ENCODE data around the gene CUL7.

Gene CUL7

GRCh38 chr6:43053545-43054205 lies at the start of gene CUL7:
TSS of gene CUL7 (minus strand) at chr6:43053851. CDS start at chr6:43052788, 1,063 bp downstream.
- H2AFZ ChIP-seq (ENCODE audit: low read length, unreplicated experiment): peak within 1 kb of the TSS; percentile 64
- no peaks in the 10 kb centered on the region for H3K27me3 ChIP-seq (ENCODE audit: insufficient read depth, low read length)
- peaks cover 10% of the 10 kb centered on the region; the same call in 1 of the 2 replicates for H3K36me3 ChIP-seq (ENCODE audit: insufficient read depth, low read length)
- H3K79me2 ChIP-seq (ENCODE audit: control insufficient read depth, insufficient read depth, low read length, unreplicated experiment): peaks cover 37% of the 10 kb centered on the region
- peak within 1 kb of the TSS; percentile 88 for H3K4me3 ChIP-seq (ENCODE audit: low read depth, low read length)
- H3K27ac ChIP-seq (ENCODE audit: low read depth, low read length): peak within 1 kb of the TSS; percentile 71
- H3K4me1 ChIP-seq (ENCODE audit: control insufficient read depth, insufficient read depth, low read length, unreplicated experiment): peaks cover 32% of the 10 kb centered on the region

DNA sequence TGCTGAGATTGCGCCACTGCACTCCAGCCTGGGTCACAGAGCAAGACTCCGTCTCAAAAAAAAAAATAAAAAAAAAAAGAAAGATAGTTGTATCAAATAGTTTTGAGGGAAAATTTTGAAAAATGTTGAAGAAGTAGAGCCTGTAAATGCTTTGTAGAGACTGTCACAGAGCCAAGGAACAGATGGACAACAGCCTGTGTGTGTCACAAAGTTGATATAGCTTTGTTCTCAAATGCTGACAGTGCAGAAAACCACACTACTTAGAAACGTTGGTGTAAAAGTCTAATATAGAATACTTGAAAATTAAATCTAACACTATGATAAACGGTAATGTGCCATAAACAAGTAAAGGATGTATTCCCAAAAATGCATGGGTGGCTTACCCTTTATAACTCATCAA lies 47.8 kb upstream of the CUL7 start:
- H2AFZ ChIP-seq (ENCODE audit: low read length, unreplicated experiment): no peak overlapping the region
- H3K27me3 ChIP-seq (ENCODE audit: insufficient read depth, low read length): no peaks in the 10 kb centered on the region
- no peak overlapping the region for H3K4me3 ChIP-seq (ENCODE audit: low read depth, low read length)
- peaks cover 16% of the 10 kb centered on the region for H3K4me1 ChIP-seq (ENCODE audit: control insufficient read depth, insufficient read depth, low read length, unreplicated experiment)
- no peak overlapping the region for H3K27ac ChIP-seq (ENCODE audit: low read depth, low read length)
- peaks cover 14% of the 10 kb centered on the region for H3K79me2 ChIP-seq (ENCODE audit: control insufficient read depth, insufficient read depth, low read length, unreplicated experiment)
- no peaks in the 10 kb centered on the region for H3K36me3 ChIP-seq (ENCODE audit: insufficient read depth, low read length)

- Histone ChIP-seq H3K4me1 (ENCODE audit: control insufficient read depth, insufficient read depth, low read length, unreplicated experiment) (peaks cover 29% of the 10 kb centered on the region), H3K36me3 (ENCODE audit: insufficient read depth, low read length) (no peaks in the 10 kb centered on the region), H3K27ac (ENCODE audit: low read depth, low read length) (peak overlapping the region; percentile 54), H3K4me3 (ENCODE audit: low read depth, low read length) (peak overlapping the region; percentile 44; the same call in 1 of the 2 replicates), H3K27me3 (ENCODE audit: insufficient read depth, low read length) (no peaks in the 10 kb centered on the region), H3K79me2 (ENCODE audit: control insufficient read depth, insufficient read depth, low read length, unreplicated experiment) (peaks cover 21% of the 10 kb centered on the region), H2AFZ (ENCODE audit: low read length, unreplicated experiment) (no peak overlapping the region)
Observed at GRCh38 chr6:43097502-43097901, 43.9 kb upstream of the CUL7 start.

DNA sequence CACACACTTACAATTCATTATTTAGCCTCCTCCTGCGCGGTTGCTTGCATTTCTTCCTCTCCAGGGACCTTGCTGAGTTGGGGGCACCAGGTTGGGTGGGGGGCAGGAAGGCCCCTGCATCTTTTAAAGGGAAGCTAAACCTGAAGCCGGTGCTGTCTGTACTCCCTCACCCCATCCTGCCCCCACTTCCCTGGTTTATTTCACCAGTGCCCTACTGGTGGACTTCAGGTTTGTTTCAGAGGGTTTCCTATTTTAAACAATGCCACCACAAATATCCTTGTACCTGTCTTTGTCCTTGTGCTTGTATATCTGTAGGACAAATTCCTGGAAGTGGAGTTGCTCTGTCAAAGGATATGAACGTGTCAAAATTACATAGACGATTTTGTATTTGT lies 43.4 kb upstream of the CUL7 start:
- Histone ChIP-seq H3K79me2 (ENCODE audit: control insufficient read depth, insufficient read depth, low read length, unreplicated experiment) (peaks cover 25% of the 10 kb centered on the region), H3K27me3 (ENCODE audit: insufficient read depth, low read length) (no peaks in the 10 kb centered on the region), H2AFZ (ENCODE audit: low read length, unreplicated experiment) (no peak overlapping the region), H3K27ac (ENCODE audit: low read depth, low read length) (peak overlapping the region; percentile 54), H3K4me1 (ENCODE audit: control insufficient read depth, insufficient read depth, low read length, unreplicated experiment) (peaks cover 29% of the 10 kb centered on the region), H3K36me3 (ENCODE audit: insufficient read depth, low read length) (no peaks in the 10 kb centered on the region), H3K4me3 (ENCODE audit: low read depth, low read length) (peak overlapping the region; percentile 44)

DNA sequence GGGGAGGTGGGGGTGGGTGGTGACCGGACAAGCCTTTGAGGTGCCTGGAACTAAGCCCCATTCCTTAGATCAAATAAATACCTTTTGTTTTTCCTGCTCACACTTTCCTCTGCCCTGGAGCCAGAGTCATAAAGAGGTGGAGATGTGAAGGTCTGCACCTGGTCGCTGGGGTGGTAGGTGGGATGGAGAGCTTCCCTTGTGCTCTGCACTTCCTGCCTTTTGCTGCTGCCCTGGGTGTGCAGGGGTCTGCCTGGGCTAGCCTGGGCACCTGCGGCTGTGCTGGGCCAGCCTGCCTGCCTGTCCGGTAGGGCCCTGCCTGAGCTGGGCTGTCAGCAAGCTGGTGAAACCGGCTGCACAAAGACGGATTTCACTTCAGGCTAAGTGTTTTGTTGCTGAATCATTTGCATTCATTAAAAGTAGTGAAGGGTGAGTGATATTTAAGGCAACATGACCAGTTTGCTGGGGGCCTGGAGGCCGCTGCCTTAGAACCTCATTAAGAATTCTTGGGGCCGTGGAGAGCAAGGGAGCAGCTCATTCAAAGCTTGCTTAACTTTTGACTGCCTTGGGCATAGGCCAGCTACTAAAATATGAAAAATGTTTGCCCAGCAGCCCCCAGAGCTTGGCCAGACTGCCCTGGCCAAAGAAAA lies 42.9 kb upstream of the CUL7 start:
- Histone ChIP-seq H3K36me3 (ENCODE audit: insufficient read depth, low read length) (no peaks in the 10 kb centered on the region), H3K4me3 (ENCODE audit: low read depth, low read length) (peak overlapping the region; percentile 44), H3K27me3 (ENCODE audit: insufficient read depth, low read length) (no peaks in the 10 kb centered on the region), H3K79me2 (ENCODE audit: control insufficient read depth, insufficient read depth, low read length, unreplicated experiment) (peaks cover 27% of the 10 kb centered on the region), H3K4me1 (ENCODE audit: control insufficient read depth, insufficient read depth, low read length, unreplicated experiment) (peaks cover 29% of the 10 kb centered on the region), H3K27ac (ENCODE audit: low read depth, low read length) (peak overlapping the region; percentile 54), H2AFZ (ENCODE audit: low read length, unreplicated experiment) (no peak overlapping the region)

DNA sequence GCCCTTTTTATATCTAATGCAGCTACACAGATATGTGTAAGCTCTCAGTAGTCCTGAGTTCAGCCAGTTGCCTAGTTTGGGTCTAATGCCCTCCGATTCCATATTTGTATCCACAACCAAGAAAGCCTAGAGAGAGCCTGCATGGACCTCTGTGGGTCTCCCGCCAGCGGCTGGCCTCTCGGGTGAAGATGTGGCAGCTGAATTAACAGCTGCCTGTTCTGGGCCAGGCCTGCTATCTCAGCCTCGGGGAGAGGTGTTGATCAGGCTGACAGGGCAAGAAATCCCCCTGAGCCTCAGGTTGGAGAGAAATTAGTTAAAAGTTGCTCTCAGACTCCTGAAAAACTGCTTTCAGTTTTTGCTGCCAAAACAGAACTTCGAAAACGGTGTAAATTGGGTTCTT lies 42.3 kb upstream of the CUL7 start:
- Histone ChIP-seq H3K79me2 (ENCODE audit: control insufficient read depth, insufficient read depth, low read length, unreplicated experiment) (peaks cover 28% of the 10 kb centered on the region), H3K27ac (ENCODE audit: low read depth, low read length) (peak overlapping the region; percentile 54; the same call in 1 of the 2 replicates), H3K36me3 (ENCODE audit: insufficient read depth, low read length) (no peaks in the 10 kb centered on the region), H3K4me3 (ENCODE audit: low read depth, low read length) (no peak overlapping the region), H3K4me1 (ENCODE audit: control insufficient read depth, insufficient read depth, low read length, unreplicated experiment) (peaks cover 29% of the 10 kb centered on the region), H3K27me3 (ENCODE audit: insufficient read depth, low read length) (no peaks in the 10 kb centered on the region), H2AFZ (ENCODE audit: low read length, unreplicated experiment) (no peak overlapping the region)

DNA sequence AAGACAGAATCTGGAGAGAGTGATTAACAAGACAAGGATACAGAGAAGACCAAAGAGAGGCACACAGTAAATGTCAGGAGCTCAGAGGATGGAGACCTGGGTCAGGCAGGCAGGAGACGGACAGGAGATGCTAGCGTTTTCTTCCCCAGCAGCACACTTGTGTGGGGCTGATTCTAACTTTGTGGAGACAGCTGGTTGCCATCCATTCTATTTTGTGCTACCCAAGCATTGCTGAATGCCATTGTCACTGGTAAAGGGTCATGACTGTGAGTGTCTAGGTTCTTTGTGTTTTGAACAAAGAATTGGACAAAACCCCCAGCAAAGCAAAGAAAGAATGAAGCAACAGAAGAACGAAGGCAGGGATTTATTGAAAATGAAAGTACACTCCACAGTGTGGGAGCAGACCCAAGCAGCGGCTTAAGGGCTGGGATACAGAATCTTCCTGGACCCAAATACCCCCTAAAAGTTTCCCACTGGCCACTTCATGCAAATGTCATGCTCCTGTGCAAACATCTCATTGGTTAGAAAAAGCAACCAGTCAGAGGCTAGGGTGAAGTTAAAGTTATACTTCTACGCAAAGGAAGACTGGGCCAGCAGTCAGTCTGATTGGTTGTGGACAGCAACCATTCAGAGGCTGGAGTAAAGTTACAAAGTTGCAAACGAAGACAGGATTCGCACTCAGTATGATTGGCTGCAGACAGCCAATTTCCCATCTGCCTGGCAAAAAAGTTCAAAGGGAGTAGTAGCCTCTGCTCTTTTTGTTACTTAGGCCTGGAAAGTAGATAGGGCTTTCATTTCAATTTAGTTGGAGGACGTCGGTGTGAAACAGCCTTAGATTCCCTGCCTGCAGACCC lies 40.0 kb upstream of the CUL7 start:
- Histone ChIP-seq H3K4me3 (ENCODE audit: low read depth, low read length) (peak overlapping the region; percentile 80), H3K4me1 (ENCODE audit: control insufficient read depth, insufficient read depth, low read length, unreplicated experiment) (peaks cover 33% of the 10 kb centered on the region), H2AFZ (ENCODE audit: low read length, unreplicated experiment) (peak overlapping the region; percentile 51), H3K79me2 (ENCODE audit: control insufficient read depth, insufficient read depth, low read length, unreplicated experiment) (peaks cover 28% of the 10 kb centered on the region), H3K27me3 (ENCODE audit: insufficient read depth, low read length) (no peaks in the 10 kb centered on the region), H3K27ac (ENCODE audit: low read depth, low read length) (peak overlapping the region; percentile 49), H3K36me3 (ENCODE audit: insufficient read depth, low read length) (no peaks in the 10 kb centered on the region)

DNA sequence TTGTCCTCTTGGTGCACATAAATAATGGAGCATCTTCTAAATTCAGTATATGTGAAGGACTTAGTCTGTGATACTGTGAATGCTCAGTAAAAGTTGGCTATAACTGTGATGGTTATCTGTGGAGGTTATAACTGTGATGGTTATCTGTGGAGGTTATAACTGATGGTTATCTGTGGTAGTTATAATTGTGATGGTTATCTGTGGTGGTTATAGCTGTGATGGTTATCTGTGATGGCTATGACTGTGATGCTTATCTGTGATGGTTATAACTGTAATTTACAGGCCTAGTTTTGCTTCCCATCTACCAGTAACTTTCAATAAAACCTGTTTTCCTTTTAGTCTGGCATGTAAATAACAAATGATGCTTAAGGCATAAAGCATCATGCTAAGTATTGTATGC lies 39.0 kb upstream of the CUL7 start:
- H3K4me1 ChIP-seq (ENCODE audit: control insufficient read depth, insufficient read depth, low read length, unreplicated experiment): peaks cover 28% of the 10 kb centered on the region

GRCh38 chr6:43091436-43091991 lies 37.9 kb upstream of the CUL7 start:
- no peak overlapping the region for H3K4me3 ChIP-seq (ENCODE audit: low read depth, low read length)
- peaks cover 17% of the 10 kb centered on the region for H3K4me1 ChIP-seq (ENCODE audit: control insufficient read depth, insufficient read depth, low read length, unreplicated experiment)

More for the DNA sequence above, 39.0 kb upstream of the CUL7 start:
- H3K4me3 ChIP-seq (ENCODE audit: low read depth, low read length): no peak overlapping the region
- H3K27ac ChIP-seq (ENCODE audit: low read depth, low read length): no peak overlapping the region
- peaks cover 24% of the 10 kb centered on the region for H3K79me2 ChIP-seq (ENCODE audit: control insufficient read depth, insufficient read depth, low read length, unreplicated experiment)
- H3K36me3 ChIP-seq (ENCODE audit: insufficient read depth, low read length): no peaks in the 10 kb centered on the region
- H3K27me3 ChIP-seq (ENCODE audit: insufficient read depth, low read length): no peaks in the 10 kb centered on the region
- no peak overlapping the region for H2AFZ ChIP-seq (ENCODE audit: low read length, unreplicated experiment)

GRCh38 chr6:43091020-43091419 lies 37.4 kb upstream of the CUL7 start:
- Histone ChIP-seq H3K79me2 (ENCODE audit: control insufficient read depth, insufficient read depth, low read length, unreplicated experiment) (peaks cover 18% of the 10 kb centered on the region), H2AFZ (ENCODE audit: low read length, unreplicated experiment) (no peak overlapping the region), H3K27ac (ENCODE audit: low read depth, low read length) (no peak overlapping the region), H3K4me3 (ENCODE audit: low read depth, low read length) (no peak overlapping the region), H3K36me3 (ENCODE audit: insufficient read depth, low read length) (no peaks in the 10 kb centered on the region), H3K4me1 (ENCODE audit: control insufficient read depth, insufficient read depth, low read length, unreplicated experiment) (peaks cover 14% of the 10 kb centered on the region), H3K27me3 (ENCODE audit: insufficient read depth, low read length) (no peaks in the 10 kb centered on the region)

More at GRCh38 chr6:43091436-43091991, 37.9 kb upstream of the CUL7 start:
- H3K36me3 ChIP-seq (ENCODE audit: insufficient read depth, low read length): no peaks in the 10 kb centered on the region
- peaks cover 18% of the 10 kb centered on the region for H3K79me2 ChIP-seq (ENCODE audit: control insufficient read depth, insufficient read depth, low read length, unreplicated experiment)
- no peak overlapping the region for H3K27ac ChIP-seq (ENCODE audit: low read depth, low read length)
- H3K27me3 ChIP-seq (ENCODE audit: insufficient read depth, low read length): no peaks in the 10 kb centered on the region
- no peak overlapping the region for H2AFZ ChIP-seq (ENCODE audit: low read length, unreplicated experiment)

All from ACC112 (cell line).